ENCODE data around the gene CMSS1. TPM values are rescaled to one million over a fixed set of nuclear protein-coding genes. Genes with fewer than 3 reads are reported as not detected.

The CMSS1 gene
- total and polyA plus RNA-seq, 2 of the 13 experiments (the other 11 are each of a cell fraction or from before 2014, with no cell fraction given): 6.4 to 48.7 TPM

GRCh38 chr3:99842826-99843589, 25.3 kb downstream of the CMSS1 start (continued):
- TF ChIP-seq GRHL1 (CRISPR knock-in tag; conservative IDR thresholded peaks at IDR 0.05): no peak
- no peak for TF ChIP-seq ZNF841 (CRISPR knock-in tag; IDR thresholded peaks at IDR 0.05; ENCODE audit: borderline replicate concordance)
- TF ChIP-seq CENPBD1 (CRISPR knock-in tag; IDR thresholded peaks at IDR 0.05; ENCODE audit: borderline replicate concordance, low read depth): no peak
- TF ChIP-seq ZSCAN29 (CRISPR knock-in tag; conservative IDR thresholded peaks at IDR 0.05): no peak
- TF ChIP-seq YY1 (IDR thresholded peaks at IDR 0.05; ENCODE audit: insufficient read depth, insufficient replicate concordance, low read depth, low read length): no peak
- no peak for TF ChIP-seq ELK4 (CRISPR knock-in tag; IDR thresholded peaks at IDR 0.05; ENCODE audit: borderline replicate concordance)
- peak; percentile 70 for TF ChIP-seq CTCF (CRISPR knock-in tag; IDR thresholded peaks at IDR 0.05)
- no peak for TF ChIP-seq ATF6 (CRISPR knock-in tag; conservative IDR thresholded peaks at IDR 0.05)
- no peak for TF ChIP-seq NFKB2 (CRISPR knock-in tag; IDR thresholded peaks at IDR 0.05; ENCODE audit: borderline replicate concordance)
- TF ChIP-seq MAX (IDR thresholded peaks at IDR 0.05): no peak
- TF ChIP-seq ZNF616 (CRISPR knock-in tag; IDR thresholded peaks at IDR 0.05; ENCODE audit: low read depth): no peak
- TF ChIP-seq ZNF839 (CRISPR knock-in tag; IDR thresholded peaks at IDR 0.05; ENCODE audit: borderline replicate concordance): no peak
- TF ChIP-seq MIXL1 (CRISPR knock-in tag; IDR thresholded peaks at IDR 0.05): peak; percentile 35; the same call in 1 of the 2 replicates
- TF ChIP-seq ZNF354B (CRISPR knock-in tag; IDR thresholded peaks at IDR 0.05): no peak
- no peak for TF ChIP-seq NKX3-1 (CRISPR knock-in tag; IDR thresholded peaks at IDR 0.05)
- no peak for TF ChIP-seq SPEN (CRISPR knock-in tag; IDR thresholded peaks at IDR 0.05; ENCODE audit: low read depth)
- no peak for TF ChIP-seq ZNF18 (CRISPR knock-in tag; IDR thresholded peaks at IDR 0.05; ENCODE audit: insufficient replicate concordance)
- no peak for TF ChIP-seq SIX4 (CRISPR knock-in tag; IDR thresholded peaks at IDR 0.05)
- no peak for TF ChIP-seq DMAP1 (CRISPR knock-in tag; IDR thresholded peaks at IDR 0.05)
- TF ChIP-seq ELF1 (CRISPR knock-in tag; IDR thresholded peaks at IDR 0.05): no peak
- no peak for TF ChIP-seq TBL1XR1 (IDR thresholded peaks at IDR 0.05; ENCODE audit: borderline replicate concordance, low read length, partially characterized antibody)

All from HepG2 (cell line).